GM19452 (cell line): ENCODE data around the gene HRNR.
"Not testable (repeated sequence)": the region's sequence is repeated elsewhere in the genome, so short reads cannot be mapped to it uniquely, and the experiment has no call there.

Experiments used
- ATAC-seq: cut with Tn5 transposase; IDR thresholded peaks from one replicate; pipeline ENCODE4 v1.9.1; 2021; ENCODE audit not compliant: unreplicated experiment

The HRNR gene

DNA sequence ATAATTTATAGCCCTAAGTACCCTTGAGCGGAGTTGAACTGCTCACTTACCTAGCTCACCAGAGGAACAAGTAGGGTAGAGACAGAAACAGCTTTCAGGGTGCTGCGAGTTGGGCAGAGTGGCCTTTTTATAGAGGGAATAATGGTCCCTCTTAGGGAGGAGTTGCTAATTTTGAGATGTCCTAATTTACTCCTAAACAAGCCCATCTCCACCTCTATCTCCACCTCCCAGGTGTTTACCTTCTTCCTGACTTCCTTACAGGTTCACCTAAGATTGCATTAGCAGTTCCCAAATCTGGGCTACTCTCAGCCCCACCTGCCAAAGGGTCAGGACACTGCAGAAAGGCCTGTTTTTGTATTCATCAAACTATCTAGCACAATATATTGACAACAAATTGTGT is at the start of gene HRNR:
TSS of gene HRNR (minus strand) at position 101 of the 400 bp plus-strand sequence. CDS start 940 bp downstream, outside the sequence.
- no peak for ATAC-seq

DNA sequence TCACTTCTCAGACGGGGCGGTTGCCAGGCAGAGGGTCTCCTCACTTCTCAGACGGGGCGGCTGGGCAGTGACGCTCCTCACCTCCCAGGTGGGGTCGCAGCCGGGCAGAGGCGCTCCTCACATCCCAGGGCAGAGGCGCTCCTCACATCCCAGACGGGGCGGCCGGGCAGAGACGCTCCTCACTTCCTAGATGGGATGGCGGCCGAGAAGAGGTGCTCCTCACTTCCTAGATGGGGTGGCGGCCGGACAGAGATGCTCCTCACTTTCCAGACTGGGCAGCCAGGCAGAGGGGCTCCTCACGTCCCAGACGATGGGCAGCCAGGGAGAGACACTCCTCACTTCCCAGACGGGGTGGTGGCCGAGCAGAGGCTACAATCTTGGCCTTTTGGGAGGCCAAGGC is 32.4 kb upstream of the HRNR start:
- not testable (repeated sequence) for ATAC-seq

DNA sequence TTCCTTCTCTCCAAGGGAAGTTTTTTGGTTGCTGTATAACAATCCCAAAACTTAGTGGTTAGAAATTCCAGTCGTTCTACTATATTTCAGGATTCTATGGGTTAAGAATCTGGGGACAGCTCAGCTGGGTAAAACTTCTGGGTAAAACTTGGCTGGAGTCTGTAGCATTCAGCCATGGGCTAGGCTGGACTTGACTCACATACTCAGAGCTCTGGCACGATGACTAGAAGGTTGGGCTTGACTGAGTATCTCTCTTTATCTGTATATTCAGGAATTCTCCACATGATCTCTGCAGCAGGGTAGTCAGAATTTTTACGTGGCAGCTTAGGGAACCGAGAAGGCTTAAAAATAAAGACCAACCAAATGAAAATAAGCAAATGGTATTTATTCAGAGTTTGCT is 28.2 kb upstream of the HRNR start:
- no peak for ATAC-seq

DNA sequence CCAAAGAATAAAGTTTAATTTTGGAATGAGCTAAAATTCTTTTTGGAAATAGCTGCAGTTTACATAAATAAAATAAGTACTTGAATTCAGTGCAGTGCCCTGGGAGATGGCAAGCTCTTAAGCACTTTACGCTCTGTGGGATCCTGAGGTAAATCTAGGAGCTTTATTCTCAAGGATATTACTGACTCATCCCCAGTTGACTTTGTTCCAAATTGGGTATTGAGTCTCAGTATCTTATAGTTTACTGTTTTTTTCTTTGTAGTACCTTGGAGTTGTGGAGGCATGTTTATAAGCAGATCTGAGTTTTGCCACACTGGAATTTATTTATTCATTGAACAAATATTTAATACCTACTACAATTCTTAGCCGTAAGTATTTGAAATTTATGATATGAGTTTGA is 27.4 kb upstream of the HRNR start:
- no peak for ATAC-seq

DNA sequence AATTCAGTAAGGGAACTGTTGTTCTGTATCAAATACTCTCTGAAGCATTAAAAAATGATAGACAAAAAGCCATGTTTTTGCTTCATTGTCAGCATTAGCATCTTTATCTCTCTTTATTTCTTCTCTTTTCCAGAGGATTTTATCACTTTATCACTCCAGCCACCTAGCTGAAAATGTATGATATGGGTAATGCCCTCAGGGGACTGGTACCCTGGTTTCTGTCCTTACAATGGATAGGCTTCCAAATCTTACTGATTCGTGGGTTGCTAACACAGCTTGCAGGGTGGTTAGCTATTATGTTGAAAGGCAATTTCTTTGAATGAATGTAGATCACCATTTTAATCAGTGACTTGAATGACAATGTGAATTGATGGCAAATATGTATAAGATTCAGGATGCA is 23.3 kb upstream of the HRNR start:
- no peak for ATAC-seq

DNA sequence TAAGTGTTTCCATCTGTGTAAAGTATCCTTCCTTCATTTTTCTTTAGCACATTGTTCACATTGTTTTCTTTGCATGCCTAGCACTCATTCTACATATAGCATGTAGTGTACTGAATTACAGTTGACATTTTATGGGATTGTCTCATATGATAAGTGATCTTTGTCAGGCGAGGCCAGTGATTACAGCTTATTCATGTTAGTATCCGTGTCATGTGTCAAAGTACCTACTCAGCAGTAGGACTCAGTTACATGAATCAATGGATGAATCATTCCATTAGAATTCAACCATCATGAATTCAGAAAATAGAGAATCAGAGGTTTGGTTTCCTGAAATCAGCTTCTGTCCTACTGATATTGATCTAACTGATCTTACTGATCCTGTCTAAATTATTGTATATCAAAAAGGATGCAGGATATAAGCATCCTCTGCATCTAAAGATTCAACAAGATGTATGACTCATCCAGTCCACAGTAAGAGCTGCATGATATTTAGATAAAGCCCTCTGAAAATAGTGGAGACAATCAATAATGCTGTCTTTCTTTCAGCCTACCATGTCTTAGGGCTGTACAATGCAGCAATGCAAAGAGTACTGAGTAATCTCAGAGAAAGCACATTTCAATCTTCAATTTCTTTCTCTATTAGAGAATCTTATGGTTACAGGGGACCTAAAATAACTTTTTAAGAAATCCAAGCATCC is 20.7 kb upstream of the HRNR start:
- no peak for ATAC-seq

DNA sequence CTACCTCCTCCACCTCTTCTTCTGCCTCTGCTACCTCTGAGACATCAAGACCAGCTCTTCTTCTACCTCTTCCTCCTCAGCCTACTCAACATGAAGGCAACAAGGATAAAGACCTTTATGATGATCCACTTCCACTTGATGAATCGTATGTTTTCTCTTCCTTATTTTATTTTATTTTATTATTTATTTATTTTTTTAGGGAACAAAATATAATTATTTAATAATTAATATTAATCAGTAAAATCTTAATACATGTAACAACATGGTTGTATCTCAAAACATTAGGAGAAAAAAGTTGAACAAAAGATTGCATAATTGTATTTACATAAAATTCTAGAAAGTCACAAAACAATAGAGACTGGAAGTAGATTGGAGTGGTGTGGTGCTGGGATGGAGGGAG is 13.1 kb upstream of the HRNR start:
- ATAC-seq = no peak

DNA sequence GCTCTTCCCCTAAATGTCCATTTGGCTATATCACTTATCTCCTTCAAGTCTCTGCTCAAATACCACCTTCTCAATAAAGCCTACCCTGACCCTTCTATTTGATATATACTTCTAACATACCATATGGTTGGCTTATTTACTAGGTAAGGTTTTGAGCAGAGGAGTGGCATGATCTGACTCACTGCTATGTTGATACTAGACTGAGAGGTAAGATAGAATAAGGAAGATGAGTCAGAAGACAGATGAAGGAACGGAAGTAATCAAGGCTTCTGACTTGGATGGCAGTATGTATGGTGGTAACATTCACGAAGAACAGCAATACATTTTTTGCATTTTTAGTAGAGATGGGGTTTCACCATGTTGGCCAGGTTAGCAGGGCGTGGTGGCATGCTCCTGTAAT is 4.8 kb upstream of the HRNR start:
- ATAC-seq = no peak

DNA sequence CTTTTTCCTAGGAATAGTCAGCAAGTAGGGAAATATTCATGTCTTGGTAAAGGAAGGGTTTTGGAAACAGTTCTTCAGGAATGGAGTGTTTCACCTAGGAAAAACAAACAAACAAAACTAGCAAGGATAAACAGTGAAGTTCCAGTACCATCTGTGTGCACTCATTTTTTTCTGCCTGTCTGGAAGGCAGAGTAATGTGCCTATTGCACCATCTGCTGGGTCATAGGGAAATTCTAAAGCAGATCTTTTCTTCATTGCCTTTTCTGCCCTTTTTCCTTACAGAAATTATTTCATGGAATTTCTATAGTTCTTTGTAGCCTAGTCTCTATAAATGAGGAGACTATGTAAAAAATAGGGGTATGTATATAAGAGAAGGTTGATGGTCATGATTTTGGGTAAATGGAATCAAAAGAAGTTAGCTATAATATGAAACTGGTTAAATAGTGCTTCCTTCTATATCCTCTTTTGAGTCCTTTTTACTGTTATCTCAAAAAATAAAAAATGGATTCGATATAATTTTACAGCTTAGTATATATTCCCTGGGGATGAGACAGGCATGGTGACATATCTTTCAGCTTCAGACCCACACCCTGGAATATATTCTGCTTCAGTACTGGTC is 3.4 kb upstream of the HRNR start:
- no peak for ATAC-seq

DNA sequence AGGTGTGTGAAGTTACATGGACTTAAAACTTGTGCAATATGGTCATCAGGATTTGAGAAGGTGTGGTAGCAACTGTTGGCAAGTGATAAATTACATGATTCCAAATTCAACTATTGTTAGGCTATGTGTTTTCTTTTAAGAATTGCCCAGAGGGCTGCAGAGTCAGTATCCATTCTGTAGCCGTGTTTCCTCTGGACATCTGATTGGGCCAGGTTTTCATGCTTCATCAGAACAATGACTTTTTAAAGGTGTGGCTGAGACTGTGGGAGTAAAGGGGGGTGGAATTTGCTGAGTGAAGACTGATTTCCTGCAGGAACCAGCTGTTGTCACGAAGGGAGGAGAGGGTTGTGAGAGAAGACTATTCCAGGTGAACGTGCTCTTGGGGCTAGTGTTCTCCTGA is 1.7 kb upstream of the HRNR start:
- ATAC-seq = no peak

DNA sequence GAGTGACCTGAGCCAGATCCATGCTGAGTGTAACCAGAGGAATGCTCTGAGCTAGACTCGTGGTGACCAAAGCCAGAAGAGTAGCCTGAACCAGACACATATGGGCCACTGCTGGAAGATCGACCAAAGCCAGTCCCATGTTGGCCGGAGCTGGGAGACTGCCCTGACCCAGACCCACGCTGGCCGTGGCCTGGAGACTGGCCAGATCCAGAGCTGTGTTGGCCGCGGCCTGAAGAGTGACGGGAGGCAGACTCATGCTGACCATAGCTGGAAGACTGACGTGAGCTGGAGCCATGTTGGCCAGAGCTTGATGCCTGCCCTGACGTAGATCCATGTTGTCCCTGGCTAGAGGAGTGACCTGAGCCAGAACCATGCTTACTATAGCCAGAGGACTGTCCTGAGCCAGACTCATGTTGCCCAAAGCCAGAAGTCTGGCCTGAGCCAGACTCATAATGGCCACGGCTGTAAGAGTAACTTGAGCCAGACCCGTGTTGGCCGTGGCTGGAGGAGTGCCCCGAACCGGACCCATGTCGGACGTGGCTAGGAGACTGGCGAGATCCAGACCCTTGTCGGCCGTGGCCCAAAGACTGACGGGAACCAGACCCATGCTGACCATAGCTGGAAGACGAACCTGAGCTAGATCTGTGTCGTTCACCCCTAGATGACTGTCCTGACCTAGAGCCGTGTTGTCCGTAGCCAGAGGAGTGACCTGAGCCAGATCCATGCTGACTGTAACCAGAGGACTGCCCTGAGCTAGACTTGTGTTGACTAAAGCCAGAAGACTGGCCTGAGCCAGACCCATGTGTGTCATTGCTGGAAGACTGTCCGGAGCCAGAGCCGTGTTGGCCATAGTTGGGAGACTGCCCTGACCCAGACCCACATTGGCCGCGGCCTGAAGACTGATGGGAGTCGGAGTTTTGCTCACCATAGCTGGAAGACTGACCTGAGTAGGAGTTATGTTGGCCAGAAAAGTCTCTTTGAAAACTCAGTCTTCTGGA is 3.5 kb downstream of the HRNR start:
- ATAC-seq = no peak

DNA sequence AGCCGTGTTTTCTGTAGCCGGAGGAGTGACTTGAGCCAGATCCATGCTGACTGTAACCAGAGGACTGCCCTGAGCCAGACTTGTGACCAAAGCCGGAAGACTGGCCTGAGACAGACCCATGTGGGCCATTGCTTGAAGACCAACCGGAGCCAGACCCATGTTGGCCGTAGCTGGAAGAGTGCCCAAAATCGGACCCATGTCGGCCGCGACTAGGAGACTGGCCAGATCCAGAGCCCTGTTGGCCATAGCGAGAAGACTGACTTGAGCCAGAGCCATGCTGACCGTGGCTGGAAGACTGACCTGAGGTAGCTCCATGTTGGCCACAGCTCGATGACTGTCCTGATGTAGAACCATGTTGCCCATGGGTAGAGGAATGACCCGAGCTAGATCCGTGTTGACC is 4.6 kb downstream of the HRNR start:
- not testable (repeated sequence) for ATAC-seq

DNA sequence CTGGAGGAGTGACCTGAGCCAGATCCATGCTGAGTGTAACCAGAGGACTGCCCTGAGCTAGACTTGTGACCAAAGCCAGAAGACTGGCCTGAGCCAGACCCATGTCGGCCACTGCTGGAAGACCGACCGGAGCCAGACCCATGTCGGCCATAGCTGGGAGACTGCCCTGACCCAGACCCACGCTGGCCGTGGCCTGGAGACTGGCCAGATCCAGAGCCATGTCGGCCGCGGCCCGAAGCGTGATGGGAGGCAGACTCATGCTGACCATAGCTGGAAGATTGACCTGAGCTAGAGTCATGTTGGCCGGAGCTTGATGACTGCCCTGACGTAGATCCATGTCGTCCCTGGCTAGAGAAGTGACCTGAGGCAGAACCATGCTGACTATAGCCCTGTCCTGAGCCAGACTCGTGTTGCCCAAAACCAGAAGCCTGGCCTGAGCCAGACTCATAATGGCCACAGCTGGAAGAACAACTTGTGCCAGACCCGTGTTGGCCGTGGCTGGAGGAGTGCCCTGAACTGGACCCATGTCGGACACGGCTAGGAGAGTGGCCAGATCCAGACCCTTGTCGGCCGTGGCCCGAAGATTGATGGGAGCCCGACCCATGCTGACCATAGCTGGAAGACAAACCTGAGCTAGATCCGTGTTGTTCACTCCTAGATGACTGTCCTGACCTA is 5.1 kb downstream of the HRNR start:
- ATAC-seq = no peak

DNA sequence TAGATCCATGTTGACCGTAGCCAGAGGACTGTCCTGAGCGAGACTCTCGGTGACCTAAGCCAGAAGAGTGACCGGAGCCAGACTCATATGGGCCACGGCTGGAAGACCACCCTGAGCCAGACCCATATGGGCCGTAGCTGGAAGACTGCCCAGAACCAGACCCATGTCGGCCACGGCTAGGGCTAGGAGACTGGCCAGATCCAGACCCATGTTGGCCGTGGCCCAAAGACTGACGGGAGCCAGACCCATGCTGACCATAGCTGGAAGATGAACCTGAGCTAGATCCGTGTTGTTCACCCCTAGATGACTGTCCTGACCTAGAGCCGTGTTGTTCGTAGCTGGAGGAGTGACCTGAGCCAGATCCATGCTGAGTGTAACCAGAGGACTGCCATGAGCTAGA is 8.4 kb downstream of the HRNR start:
- not testable (repeated sequence) for ATAC-seq

DNA sequence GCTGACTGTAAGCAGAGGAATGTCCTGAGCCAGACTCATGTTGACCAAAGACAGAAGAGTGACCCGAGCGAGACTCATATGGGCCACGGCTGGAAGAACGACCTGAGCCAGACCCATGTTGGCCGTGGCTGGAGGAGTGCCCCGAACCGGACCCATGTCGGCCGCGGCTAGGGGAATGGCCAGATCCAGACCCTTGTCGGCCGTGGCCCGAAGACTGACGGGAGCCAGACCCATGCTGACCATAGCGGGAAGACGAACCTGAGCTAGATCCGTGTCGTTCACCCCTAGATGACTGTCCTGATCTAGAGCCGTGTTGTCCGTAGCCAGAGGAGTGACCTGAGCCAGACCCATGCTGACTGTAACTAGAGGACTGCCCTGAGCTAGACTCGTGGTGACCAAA is 9.1 kb downstream of the HRNR start:
- ATAC-seq = not testable (repeated sequence)

DNA sequence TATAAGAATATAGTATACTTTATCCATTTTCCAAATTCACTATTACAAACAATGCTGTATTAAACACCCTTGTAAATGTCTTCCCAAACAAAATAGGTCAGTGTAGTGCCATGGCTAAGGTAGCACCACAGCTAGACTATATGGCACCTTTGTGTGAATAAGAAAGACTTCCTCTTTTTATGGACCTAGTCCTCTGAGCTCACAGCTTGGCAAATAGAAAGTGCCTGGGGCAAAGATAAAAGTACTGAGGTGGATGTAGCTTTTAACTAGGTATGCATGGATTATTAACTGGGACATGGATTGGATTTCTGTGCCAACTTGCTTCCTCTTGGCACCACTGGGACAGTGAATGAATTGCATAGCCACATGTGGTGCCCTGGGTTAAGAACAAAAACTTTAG is 25.0 kb downstream of the HRNR start:
- ATAC-seq = no peak

DNA sequence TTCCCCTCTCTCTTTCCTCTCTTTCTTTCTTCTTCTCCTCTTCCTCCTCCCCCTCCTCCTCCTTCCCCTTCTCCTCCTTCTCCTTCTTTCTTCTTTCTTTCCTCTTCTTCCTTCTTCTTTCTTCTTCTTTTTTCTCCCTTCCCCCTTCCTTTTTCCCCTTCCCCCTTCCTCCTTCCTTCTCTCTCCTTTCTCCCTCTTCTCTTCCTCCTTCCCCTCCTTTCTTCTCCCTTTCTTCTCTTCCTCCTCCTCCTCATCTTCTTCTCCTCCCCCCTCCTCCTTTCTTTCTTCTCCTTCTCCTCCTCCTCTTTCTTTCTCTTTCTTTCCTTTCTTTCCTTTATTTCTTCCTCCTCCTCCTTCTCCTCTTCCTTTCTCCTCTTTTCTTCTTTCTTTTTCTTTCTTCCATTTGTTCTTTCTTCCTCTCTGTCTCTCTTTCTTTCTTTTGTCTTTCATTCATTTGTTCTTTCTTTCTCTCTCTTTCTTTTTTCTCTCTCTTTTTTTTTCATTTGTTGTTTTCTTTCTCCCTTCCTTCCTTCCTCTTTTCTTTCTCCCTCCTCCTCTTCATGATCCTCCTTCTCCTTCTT is 26.5 kb downstream of the HRNR start:
- no peak for ATAC-seq

DNA sequence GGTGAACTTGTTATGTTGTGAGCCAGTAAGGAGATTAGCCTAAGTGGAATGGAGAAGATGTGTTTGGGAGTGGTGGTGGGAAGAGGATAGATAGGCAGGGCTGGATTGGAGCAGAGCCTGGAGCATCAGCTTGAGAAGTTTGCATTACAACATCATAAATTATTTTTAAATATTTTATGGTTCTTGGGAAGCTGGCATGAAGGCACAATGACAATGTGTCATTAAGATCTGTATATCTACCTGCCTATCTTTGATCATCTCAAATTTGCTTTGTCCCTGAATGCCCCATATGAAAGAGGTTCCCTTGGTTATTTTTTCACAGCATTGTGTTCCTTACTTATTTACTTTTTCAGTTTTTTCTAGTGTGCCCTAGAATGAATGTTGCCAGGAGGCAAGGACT is 32.3 kb downstream of the HRNR start:
- no peak for ATAC-seq

DNA sequence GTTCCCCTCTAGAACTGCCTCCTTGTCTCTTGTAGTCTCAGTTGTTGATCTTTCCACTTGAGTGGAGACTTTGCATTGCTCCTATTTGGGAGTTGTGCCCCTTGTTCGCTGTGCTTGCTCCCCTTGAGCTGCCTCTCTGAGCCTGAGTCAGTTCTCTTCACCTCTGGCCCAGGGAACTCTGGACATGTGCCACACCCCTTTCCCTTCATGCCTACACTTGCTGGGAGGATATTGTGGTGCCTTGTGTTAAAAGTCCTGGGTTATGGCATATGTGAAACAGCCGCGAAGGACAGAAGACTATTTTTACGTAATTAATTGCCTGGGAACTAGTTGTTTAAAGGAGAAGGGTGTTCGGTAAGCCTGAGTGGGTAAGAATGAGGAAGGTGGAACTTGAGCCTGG is 32.7 kb downstream of the HRNR start:
- no peak for ATAC-seq

DNA sequence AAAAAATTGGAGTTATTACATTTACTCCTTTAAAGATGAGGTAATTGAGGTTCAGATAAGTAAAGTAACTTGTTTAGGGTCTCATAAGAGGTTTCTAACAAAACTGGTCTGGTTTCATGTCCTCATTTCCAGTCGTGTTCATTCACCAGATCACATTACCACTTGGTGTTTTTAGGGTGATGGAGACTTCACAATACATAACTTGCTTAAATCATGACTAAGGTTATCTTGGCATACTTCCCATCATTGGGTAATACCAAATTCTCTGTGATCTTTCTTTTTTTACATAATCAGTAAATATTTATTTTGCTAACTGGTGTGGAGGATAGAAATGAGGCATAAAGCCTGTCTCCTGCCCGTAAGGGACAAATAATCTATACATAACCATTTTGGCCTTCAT is 33.4 kb downstream of the HRNR start:
- ATAC-seq = no peak
